Muscle layer of duodenum (tissue), 2 donors: ENCODE data around the gene TBC1D16.

ENCODE experiments used
- H3K27ac ChIP-seq: one replicate; pipeline ENCODE4 v1.7.0; 2013; ENCODE audit warnings: mild to moderate bottlenecking, low read length
- H3K27me3 ChIP-seq: one replicate; pipeline ENCODE4 v1.7.0; 2013; ENCODE audit warnings: low read depth, mild to moderate bottlenecking, control low read depth, low read length
- H3K36me3 ChIP-seq, 2 donors: one replicate each; pipeline ENCODE4 v1.7.0; 2013; ENCODE audit warnings: low read length in 2 of 2, control low read depth in 1 of 2, mild to moderate bottlenecking in 1 of 2; ENCODE audit not compliant: insufficient read depth in 2 of 2, control insufficient read depth in 1 of 2
- H3K4me1 ChIP-seq, 2 donors: one replicate each; pipeline ENCODE4 v1.7.0; 2013; ENCODE audit warnings: low read length in 2 of 2, mild to moderate bottlenecking in 2 of 2, control low read depth in 1 of 2, moderate library complexity in 1 of 2; ENCODE audit not compliant: insufficient read depth in 2 of 2, control insufficient read depth in 1 of 2
- H3K4me3 ChIP-seq, 2 donors: one replicate each; pipeline ENCODE4 v1.7.0; 2013; ENCODE audit warnings: low read length in 2 of 2, low read depth in 1 of 2, mild to moderate bottlenecking in 1 of 2
- H3K9me3 ChIP-seq, 2 donors: one replicate each; pipeline ENCODE4 v1.7.0; 2013; ENCODE audit warnings: low read length in 2 of 2, control low read depth in 1 of 2, mild to moderate bottlenecking in 1 of 2; ENCODE audit not compliant: control insufficient read depth in 1 of 2
- donor health status: healthy.

The TBC1D16 gene

GRCh38 chr17:79916991-79917901 is 118.4 kb downstream of the TBC1D16 start:
- Histone ChIP-seq H3K4me3 (no peak overlapping the region), H3K9me3 (no peaks in the 10 kb centered on the region), H3K4me1 (peaks cover 0 to 11% of the 10 kb centered on the region in 2 donors), H3K27ac (no peak overlapping the region), H3K36me3 (no peaks in the 10 kb centered on the region), H3K27me3 (peaks cover 7% of the 10 kb centered on the region)

GRCh38 chr17:79916506-79916905 is 119.2 kb downstream of the TBC1D16 start:
- Histone ChIP-seq H3K36me3 (no peaks in the 10 kb centered on the region), H3K9me3 (no peaks in the 10 kb centered on the region), H3K27me3 (peaks cover 7% of the 10 kb centered on the region), H3K27ac (no peak overlapping the region), H3K4me3 (no peak overlapping the region), H3K4me1 (peaks cover 0 to 11% of the 10 kb centered on the region in 2 donors)

DNA sequence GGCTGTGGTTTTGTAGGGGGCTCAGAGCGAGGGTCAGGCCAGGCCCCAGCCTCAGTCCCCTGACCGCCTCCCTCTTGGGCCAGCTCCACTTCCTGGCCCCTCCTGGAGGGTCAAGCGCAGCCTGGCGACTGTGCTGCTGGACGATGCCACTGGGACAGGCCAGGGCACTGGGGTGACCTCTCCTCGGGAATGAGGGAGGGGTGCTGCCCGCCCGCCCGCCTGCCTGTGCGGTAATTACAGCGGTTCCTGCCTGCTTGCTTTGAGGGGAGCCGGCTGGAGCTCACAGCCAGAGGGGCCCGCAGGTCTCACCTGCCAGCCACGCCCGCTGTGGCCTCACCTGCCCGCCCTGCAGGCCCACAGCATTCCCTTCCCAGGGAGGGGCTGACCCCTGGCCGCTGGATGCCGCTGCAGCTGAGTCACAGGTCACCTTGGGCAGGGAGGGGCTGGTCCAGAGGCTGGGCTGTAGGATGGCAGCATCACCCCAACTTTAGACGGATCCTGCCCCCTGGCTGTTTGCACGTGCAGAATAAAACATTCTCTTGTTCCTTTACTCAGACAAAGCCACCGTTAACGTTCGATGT is 119.7 kb downstream of the TBC1D16 start:
- Histone ChIP-seq H3K9me3 (no peaks in the 10 kb centered on the region), H3K27ac (no peak overlapping the region), H3K27me3 (peaks cover 6% of the 10 kb centered on the region), H3K36me3 (no peaks in the 10 kb centered on the region), H3K4me1 (peaks cover 0 to 11% of the 10 kb centered on the region in 2 donors), H3K4me3 (no peak overlapping the region)

- peaks cover 0 to 11% of the 10 kb centered on the region in 2 donors for H3K4me1 ChIP-seq
- no peaks in the 10 kb centered on the region for H3K9me3 ChIP-seq
- no peaks in the 10 kb centered on the region for H3K36me3 ChIP-seq
- no peak overlapping the region for H3K27ac ChIP-seq
- no peaks in the 10 kb centered on the region for H3K27me3 ChIP-seq
- H3K4me3 ChIP-seq: no peak overlapping the region
Observed at GRCh38 chr17:79914813-79915740, 120.6 kb downstream of the TBC1D16 start.

DNA sequence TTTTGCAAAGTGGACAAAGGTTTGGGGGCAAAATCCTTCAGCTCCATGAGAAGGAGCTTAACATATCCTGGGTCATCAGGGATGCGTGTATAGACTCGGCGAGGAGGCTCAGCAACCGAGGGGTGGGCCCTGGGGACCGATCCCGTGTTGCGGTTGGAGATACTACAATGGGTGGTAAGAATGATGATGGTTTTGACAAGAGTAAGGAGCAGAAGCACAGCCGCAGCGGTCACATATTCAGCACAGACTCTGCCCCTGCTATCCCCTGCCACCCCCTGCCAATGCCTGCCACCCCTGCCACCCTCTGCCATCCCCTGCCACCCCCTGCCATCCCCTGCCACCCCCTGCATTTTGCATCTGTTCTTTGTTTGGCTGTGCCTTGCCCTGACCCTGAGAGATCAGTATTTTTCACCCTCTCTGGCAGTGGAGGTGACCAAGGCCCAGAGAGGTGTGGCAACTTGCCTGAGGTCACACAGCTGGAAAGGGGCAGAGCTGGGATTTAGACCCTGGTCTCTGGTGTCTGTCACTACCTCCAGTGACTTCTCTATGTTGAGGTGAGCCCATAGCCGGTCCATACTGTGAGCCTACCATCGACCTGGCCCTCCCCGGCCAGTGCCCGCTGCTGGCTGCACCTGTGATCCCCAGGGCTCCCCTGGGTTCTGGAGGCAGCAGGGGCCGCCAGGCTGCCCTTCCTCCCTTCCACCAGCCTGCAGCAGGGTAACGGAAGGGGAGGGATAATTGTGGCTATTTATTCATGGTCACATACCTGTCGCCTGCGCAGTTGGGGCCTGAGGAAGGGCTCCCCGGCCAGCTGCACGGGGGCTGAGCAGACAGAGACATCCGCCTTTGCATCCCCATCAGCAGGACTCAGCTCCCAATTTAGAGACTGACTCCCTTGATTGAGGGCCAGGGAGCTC is 121.5 kb downstream of the TBC1D16 start:
- H3K4me3 ChIP-seq: no peak overlapping the region
- peaks cover 0 to 7% of the 10 kb centered on the region in 2 donors for H3K4me1 ChIP-seq
- H3K27me3 ChIP-seq: no peaks in the 10 kb centered on the region
- no peaks in the 10 kb centered on the region for H3K9me3 ChIP-seq
- H3K36me3 ChIP-seq: no peaks in the 10 kb centered on the region
- H3K27ac ChIP-seq: no peak overlapping the region

DNA sequence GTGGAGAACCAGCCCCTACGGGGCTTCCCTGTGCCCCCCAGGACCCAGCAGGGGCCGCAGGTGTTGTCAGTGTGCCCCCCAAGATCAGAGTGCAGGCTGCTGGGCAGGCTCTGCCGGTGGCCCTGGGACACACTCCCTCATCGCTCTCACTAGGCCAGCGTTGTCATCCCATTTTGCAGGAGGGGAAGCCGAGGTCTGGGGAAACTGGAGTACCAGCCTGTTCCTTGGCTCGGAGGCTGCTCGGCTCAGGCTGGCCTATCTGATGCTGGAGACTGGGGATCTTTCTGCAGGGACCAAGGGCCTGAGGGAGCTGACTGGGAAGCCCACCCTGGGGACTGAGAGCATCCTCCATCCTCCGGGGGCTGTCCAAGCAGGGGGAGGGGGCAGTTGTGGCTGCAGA is 122.2 kb downstream of the TBC1D16 start:
- no peak overlapping the region for H3K27ac ChIP-seq
- H3K4me1 ChIP-seq: peaks cover 0 to 3% of the 10 kb centered on the region in 2 donors
- no peaks in the 10 kb centered on the region for H3K36me3 ChIP-seq
- no peaks in the 10 kb centered on the region for H3K9me3 ChIP-seq
- no peak overlapping the region for H3K4me3 ChIP-seq
- H3K27me3 ChIP-seq: no peaks in the 10 kb centered on the region

GRCh38 chr17:79912552-79913330 is 122.9 kb downstream of the TBC1D16 start:
- Histone ChIP-seq H3K4me3 (no peak overlapping the region), H3K9me3 (no peaks in the 10 kb centered on the region), H3K36me3 (no peaks in the 10 kb centered on the region), H3K27ac (no peak overlapping the region), H3K27me3 (no peaks in the 10 kb centered on the region), H3K4me1 (no peaks in the 10 kb centered on the region)

DNA sequence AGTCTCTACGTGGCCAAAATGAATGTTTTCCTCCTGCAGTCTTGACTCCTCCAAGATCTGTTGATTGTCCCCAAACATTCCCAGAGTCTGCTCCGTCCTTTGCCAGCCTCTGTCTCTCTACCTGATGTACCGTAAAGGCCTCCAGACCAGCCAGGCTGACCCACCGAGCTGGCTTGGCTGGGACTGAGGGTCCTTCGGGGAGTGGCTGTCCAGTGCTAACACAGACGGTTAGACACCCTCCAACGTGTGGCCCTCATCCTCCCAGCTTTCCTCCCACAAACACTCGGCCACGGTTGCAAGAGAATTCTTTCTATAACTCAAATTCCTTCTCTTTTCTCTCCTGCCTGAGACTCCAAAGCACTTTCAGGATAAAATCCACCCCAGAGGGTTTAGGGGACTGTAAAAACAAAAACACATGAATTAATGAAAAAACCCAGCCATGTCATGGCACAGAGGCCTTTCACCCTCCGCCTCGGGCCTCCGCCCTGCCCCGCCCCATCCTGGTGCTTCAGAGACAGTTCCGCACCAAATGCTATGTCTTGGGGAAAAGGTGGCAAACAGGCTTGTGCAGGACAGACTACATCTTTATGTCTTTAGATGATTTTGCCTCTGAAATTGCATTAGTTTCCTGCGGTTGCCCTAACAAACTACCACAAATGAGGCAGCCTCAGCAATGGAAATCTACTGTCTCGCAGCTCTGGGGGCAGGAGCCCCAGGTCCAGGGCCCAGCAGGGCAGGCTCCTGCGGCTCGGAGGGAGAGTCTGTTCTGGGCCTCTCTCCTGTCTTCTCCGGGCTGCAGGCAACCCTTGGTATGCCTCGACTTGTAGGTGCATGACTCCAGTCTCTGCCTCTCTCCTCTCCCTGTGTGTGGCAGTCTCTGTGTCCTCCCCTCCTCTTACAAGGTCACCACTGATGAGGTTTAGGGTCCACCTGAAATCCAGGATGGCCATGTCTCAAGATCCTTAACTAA is 124.0 kb downstream of the TBC1D16 start:
- Histone ChIP-seq H3K27ac (no peak overlapping the region), H3K36me3 (no peaks in the 10 kb centered on the region), H3K9me3 (no peaks in the 10 kb centered on the region), H3K4me3 (no peak overlapping the region), H3K27me3 (no peaks in the 10 kb centered on the region), H3K4me1 (no peaks in the 10 kb centered on the region)

- Histone ChIP-seq H3K4me1 (no peaks in the 10 kb centered on the region), H3K27me3 (no peaks in the 10 kb centered on the region), H3K9me3 (no peaks in the 10 kb centered on the region), H3K36me3 (no peaks in the 10 kb centered on the region), H3K4me3 (no peak overlapping the region), H3K27ac (no peak overlapping the region)
Observed at GRCh38 chr17:79910985-79911361, 124.7 kb downstream of the TBC1D16 start.
